Amygdala (tissue), 56 donors: ENCODE measurements around the gene TTPAL.
"Not testable (repeated sequence)": the region's sequence is repeated elsewhere in the genome, so short reads cannot be mapped to it uniquely, and the experiment has no call there.

Experiments used
- DNase-seq, 56 donors: peaks; one replicate each; lab custom pipeline; 2025; lab: John Stamatoyannopoulos, UW

Gene TTPAL

GRCh38 chr20:44467289-44467883 is 8.3 kb upstream of the TTPAL start:
- no peak for DNase-seq

GRCh38 chr20:44468044-44468782 is 7.5 kb upstream of the TTPAL start:
- no peak for DNase-seq

- DNase-seq = no peak
Observed at GRCh38 chr20:44470327-44470726, 5.3 kb upstream of the TTPAL start.

GRCh38 chr20:44471481-44471882 is 4.2 kb upstream of the TTPAL start:
- DNase-seq = no peak

GRCh38 chr20:44472283-44472682 is 3.4 kb upstream of the TTPAL start:
- DNase-seq = not testable (repeated sequence)

GRCh38 chr20:44475372-44475693 is 341 bp upstream of the TTPAL start:
- DNase-seq = no peak

GRCh38 chr20:44477151-44477550 is 1.5 kb downstream of the TTPAL start:
- DNase-seq = no peak

GRCh38 chr20:44478206-44478605 is 2.5 kb downstream of the TTPAL start:
- DNase-seq = no peak

- no peak for DNase-seq
Observed at GRCh38 chr20:44479643-44480042, 4.0 kb downstream of the TTPAL start.

GRCh38 chr20:44480097-44480496 is 4.4 kb downstream of the TTPAL start:
- DNase-seq = no peak

- DNase-seq = no peak
Observed at GRCh38 chr20:44481719-44482416, 6.2 kb downstream of the TTPAL start.

GRCh38 chr20:44483112-44483511 is 7.4 kb downstream of the TTPAL start:
- no peak for DNase-seq

- DNase-seq = no peak
Observed at GRCh38 chr20:44485078-44485829, 9.6 kb downstream of the TTPAL start.

- DNase-seq = no peak
Observed at GRCh38 chr20:44485830-44486198, 10.1 kb downstream of the TTPAL start.

GRCh38 chr20:44488551-44488950 is 12.9 kb downstream of the TTPAL start:
- DNase-seq = no peak

- no peak for DNase-seq
Observed at GRCh38 chr20:44489223-44489622, 13.5 kb downstream of the TTPAL start.

GRCh38 chr20:44489931-44490330 is 14.3 kb downstream of the TTPAL start:
- DNase-seq = no peak

GRCh38 chr20:44491635-44492395 is 16.1 kb downstream of the TTPAL start:
- no peak for DNase-seq

GRCh38 chr20:44494266-44494665 is 18.6 kb downstream of the TTPAL start:
- DNase-seq = no peak

- DNase-seq = no peak
Observed at GRCh38 chr20:44494681-44495080, 19.0 kb downstream of the TTPAL start.

GRCh38 chr20:44495257-44495656 is 19.6 kb downstream of the TTPAL start:
- DNase-seq = no peak
